Endothelial cell of umbilical vein (primary cell): ENCODE measurements around the gene CBX2.

Source experiments
- EZH2 ChIP-seq: IDR thresholded peaks from 2 replicates; pipeline ENCODE4 v1.6.1; 2012; ENCODE audit warnings: borderline replicate concordance, low read depth, mild to moderate bottlenecking, moderate library complexity, low read length, inconsistent platforms; ENCODE audit not compliant: severe bottlenecking
- FOS ChIP-seq: IDR thresholded peaks from 2 replicates; pipeline ENCODE4 v1.6.1; 2011; ENCODE audit warnings: mild to moderate bottlenecking, low read length, moderate library complexity, borderline replicate concordance; ENCODE audit not compliant: insufficient read depth
- GATA2 ChIP-seq: IDR thresholded peaks from 2 replicates; pipeline ENCODE4 v1.7.0; 2011; ENCODE audit warnings: low read depth, mild to moderate bottlenecking, moderate library complexity, mixed read lengths, low read length; ENCODE audit not compliant: insufficient read length, insufficient read depth
- JUN ChIP-seq: IDR thresholded peaks from 2 replicates; pipeline ENCODE4 v1.6.1; 2011; ENCODE audit warnings: borderline replicate concordance, low read depth; ENCODE audit not compliant: insufficient read length, insufficient read depth
- MAX ChIP-seq: IDR thresholded peaks from 2 replicates; pipeline ENCODE4 v1.6.1; 2011; ENCODE audit not compliant: insufficient read depth, insufficient read length
- MYC ChIP-seq: IDR thresholded peaks from one replicate; pipeline ENCODE4 v1.6.1; 2011; ENCODE audit warnings: mild to moderate bottlenecking, low read depth, low read length
- POLR2A ChIP-seq: IDR thresholded peaks from 2 replicates; pipeline ENCODE4 v1.6.1; 2012; ENCODE audit warnings: low read depth, mild to moderate bottlenecking, control low read depth, low read length
- POLR2AphosphoS5 ChIP-seq: IDR thresholded peaks from 2 replicates; pipeline ENCODE4 v1.6.1; 2012; ENCODE audit warnings: low read depth, mild to moderate bottlenecking, control low read depth, low read length, moderate library complexity; ENCODE audit not compliant: insufficient read depth
- TF ChIP-seq, protein P1 (sequence below), 2 donors: IDR thresholded peaks; 1 replicate in 1 of 2; 2 replicates in 1 of 2; pipeline ENCODE4 v1.5.1; 2011; ENCODE audit warnings: low read length in 2 of 2, mild to moderate bottlenecking in 2 of 2, moderate library complexity in 2 of 2, control low read depth in 1 of 2, inconsistent platforms in 1 of 2, low read depth in 1 of 2; ENCODE audit not compliant: insufficient read depth in 1 of 2; ENCODE audit errors: extremely low read depth in 1 of 2

DNA sequence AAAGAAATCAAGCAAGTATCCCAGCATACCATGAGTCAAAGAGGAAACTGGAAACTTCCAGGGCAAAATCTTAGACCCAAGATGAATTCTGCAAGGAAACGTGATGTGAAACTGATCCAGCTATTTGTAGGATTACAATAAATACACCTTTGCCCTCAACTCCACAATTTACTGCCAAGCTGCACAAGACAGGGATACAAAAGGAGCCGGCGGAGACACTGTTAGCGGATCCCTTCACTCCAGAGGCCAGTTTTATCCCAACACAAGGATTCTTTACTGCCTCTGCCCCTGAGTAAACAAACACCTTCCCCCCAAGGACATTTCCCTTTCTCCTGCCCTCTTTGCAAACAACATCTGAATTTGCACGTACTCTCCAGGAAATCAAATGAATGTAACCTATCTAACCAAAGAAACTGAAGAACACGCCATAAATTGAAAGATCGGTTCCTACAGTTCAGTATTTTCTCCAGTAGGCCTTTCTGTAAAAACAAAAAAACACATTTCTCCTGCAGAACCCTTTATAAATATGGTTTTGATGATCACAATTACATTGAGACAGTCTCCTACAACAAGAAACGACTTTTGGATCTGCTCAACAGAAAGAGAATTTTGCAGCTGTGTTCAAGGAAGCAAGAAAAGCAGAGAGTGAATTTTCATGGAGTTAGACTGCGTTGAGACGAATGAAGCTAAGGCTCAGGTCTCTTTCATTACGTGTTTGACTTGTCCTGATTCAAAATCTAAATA is 1.4 kb upstream of the CBX2 start:
- TF ChIP-seq, protein P1, sequence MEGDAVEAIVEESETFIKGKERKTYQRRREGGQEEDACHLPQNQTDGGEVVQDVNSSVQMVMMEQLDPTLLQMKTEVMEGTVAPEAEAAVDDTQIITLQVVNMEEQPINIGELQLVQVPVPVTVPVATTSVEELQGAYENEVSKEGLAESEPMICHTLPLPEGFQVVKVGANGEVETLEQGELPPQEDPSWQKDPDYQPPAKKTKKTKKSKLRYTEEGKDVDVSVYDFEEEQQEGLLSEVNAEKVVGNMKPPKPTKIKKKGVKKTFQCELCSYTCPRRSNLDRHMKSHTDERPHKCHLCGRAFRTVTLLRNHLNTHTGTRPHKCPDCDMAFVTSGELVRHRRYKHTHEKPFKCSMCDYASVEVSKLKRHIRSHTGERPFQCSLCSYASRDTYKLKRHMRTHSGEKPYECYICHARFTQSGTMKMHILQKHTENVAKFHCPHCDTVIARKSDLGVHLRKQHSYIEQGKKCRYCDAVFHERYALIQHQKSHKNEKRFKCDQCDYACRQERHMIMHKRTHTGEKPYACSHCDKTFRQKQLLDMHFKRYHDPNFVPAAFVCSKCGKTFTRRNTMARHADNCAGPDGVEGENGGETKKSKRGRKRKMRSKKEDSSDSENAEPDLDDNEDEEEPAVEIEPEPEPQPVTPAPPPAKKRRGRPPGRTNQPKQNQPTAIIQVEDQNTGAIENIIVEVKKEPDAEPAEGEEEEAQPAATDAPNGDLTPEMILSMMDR (IDR thresholded peaks at IDR 0.05; ENCODE audit: extremely low read depth in 1 of 2, insufficient read depth in 1 of 2, low read depth in 1 of 2, low read length in 2 of 2), result no peak
- TF ChIP-seq EZH2 (no peak), GATA2 (no peak), POLR2AphosphoS5 (no peak), MYC (no peak), JUN (no peak), POLR2A (no peak), FOS (peak; percentile 10), MAX (no peak)
